GM12875 (cell line): Measurements from ENCODE around the gene RIPOR3.

Experiments used
- H3K4me3 ChIP-seq: one replicate; pipeline ENCODE4 v1.5.1; 2011; ENCODE audit warnings: low read depth, low read length, control low read depth
- TF ChIP-seq, protein P1 (sequence below): IDR thresholded peaks from 2 replicates; pipeline ENCODE4 v1.5.1; 2011; ENCODE audit warnings: low read depth, mild to moderate bottlenecking, control low read depth, inconsistent platforms, low read length, moderate library complexity, borderline replicate concordance; ENCODE audit not compliant: insufficient read depth

RIPOR3 gene

DNA sequence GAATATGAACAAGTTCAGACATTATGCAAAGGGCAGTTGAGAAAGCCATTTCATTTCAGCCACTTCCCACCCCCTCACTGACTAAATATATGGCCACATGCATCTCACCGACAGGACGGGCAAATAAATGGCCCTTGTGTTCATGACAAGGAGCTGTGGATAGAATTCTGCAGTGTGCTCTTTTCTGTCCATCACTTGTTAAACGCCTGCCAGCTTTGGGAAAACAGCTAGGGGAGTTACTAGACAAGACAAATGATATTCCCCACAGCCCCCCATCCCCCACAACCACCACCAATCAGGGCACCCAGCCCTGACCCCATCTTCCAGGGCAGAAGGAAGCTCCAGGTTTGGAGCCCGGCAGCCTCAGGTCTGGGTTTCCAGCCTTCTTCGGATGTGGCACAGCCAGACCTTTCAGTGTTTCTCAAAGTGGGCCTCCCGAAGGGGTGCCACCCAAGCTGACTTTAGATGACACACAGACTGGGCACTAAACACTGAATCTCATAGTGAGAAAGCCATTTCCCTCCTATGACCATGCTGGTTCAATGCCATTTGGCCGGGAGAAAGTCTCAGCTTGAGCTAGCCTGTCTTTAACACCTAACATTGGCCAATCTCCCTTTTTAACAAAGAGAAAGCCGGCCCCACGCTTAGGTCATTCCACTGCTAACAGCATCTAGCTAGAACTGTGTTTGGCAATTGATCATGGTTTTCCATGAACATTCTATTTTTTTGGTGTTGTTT lies 4.0 kb upstream of the RIPOR3 start:
- H3K4me3 ChIP-seq: no peak overlapping the region
- TF ChIP-seq, protein P1, sequence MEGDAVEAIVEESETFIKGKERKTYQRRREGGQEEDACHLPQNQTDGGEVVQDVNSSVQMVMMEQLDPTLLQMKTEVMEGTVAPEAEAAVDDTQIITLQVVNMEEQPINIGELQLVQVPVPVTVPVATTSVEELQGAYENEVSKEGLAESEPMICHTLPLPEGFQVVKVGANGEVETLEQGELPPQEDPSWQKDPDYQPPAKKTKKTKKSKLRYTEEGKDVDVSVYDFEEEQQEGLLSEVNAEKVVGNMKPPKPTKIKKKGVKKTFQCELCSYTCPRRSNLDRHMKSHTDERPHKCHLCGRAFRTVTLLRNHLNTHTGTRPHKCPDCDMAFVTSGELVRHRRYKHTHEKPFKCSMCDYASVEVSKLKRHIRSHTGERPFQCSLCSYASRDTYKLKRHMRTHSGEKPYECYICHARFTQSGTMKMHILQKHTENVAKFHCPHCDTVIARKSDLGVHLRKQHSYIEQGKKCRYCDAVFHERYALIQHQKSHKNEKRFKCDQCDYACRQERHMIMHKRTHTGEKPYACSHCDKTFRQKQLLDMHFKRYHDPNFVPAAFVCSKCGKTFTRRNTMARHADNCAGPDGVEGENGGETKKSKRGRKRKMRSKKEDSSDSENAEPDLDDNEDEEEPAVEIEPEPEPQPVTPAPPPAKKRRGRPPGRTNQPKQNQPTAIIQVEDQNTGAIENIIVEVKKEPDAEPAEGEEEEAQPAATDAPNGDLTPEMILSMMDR: no peak

DNA sequence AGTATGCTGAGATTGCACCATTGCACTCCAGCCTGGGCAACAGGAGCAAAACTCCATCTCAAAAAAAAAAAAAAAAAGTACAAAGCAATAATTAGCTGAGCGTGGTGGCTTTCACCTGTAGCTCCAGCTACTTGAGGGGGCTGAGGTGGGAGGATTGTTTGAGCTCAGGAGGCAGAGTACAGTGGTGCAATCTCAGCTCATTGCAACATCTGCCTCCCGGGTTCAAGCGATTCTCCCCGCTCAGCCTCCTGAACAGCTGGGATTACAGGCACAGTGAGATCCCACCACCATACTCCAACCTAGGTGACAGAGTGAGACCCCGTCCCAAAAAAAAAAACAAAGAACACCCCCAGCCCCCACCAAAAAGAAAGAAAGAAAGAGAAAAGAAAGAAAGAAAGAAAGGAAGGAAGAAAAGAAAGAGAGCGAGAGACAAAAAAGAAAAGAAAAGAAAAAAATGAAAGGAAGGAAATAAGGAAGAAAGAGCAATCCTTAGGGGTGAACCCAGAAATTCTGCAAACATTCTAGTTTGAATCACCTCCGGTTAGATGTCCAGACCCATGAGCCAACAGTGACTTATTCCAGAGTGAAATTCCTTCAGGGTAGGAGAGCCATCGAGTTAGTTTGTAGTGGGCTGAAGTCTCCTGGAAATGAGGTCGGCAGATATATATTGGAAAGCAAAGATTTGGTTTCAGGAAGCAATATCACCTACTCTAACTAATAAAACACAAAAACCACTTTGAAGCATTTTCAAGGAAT lies 3.2 kb upstream of the RIPOR3 start:
- no peak overlapping the region for H3K4me3 ChIP-seq
- TF ChIP-seq, protein P1: no peak

DNA sequence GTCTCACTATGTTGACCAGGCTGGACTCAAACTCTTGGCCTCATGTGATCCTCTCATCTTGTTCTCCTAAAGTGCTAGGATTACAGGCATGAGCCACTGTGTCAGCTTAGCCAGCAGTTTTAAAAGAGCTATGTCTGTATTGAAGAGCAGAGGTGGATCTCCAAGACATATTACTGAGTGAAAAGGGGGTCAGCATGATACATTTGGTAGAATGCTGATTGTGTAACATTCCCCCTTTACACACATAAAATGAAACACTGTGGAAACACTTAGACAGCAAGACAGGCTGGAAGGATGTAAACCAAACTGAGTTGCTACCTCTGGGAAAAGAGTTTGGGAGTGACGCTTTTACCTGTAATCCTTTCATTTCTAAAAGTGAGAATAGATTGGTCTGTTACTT lies 1.7 kb upstream of the RIPOR3 start:
- TF ChIP-seq, protein P1: no peak

DNA sequence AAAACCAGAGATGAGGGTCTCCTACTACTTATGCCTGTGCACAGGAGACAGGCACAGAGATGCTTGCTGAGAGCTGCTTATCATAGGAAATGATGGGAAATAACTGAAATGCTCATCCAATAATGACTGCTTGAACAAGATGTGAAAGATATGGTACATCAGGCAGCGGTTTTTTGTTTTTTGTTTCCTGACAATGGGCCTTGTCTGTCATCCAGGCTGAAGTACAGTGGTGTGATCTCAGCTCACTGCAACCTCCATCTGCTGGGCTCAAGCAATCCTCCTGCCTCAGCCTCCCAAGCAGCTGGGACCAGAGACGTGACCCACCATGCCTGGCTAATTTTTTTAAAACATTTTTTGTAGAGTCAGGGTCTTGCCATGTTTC lies 1.2 kb upstream of the RIPOR3 start:
- no peak overlapping the region for H3K4me3 ChIP-seq
- TF ChIP-seq, protein P1: no peak

More for the DNA sequence above, 1.7 kb upstream of the RIPOR3 start:
- no peak overlapping the region for H3K4me3 ChIP-seq

DNA sequence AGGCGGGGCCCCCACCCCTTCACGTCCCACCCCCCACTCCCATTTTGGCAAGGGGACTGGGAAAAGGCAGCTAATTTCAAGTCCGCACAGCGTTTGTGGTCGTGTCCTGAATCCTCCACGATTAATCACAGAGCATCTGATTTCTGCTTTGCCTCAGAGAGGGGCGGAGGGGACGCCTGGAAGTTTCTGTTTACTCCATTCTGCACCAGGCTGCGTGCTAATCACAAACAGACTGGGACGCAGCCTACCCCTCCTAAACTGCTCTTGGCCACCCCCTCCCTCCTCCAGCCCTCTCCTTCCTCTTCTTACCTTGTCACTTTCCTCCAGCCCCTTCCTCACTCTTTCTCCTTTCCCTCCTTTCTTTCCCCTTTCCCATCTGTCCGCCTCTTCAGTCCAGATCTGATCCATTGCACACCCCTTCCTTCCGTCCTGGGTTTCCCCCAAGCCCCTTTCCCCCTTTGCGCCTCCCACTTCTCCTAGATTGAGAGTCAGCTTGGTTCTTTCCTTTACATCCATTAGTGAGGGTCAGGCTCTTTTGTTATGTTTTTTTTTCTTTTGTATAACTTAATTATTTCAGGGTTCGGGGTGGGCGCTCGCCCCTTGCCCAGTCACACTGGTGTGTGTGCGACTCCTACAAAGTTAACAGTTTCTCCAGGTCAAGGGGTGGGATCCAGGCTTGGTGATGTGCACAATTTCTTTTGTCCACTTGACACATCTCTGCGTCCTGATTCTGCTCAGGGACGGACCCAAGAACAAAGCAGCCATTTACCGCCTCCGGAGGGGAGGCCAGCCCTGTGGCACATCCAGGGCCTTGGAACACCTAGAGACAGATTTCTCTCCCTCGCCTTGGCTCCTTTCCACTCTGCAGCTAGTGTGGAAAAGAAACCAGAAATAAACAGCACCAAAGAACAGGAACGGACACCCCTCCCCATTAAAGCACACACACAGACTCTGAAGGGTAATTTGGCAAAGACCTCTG lies 520 bp upstream of the RIPOR3 start:
- TF ChIP-seq, protein P1: no peak

DNA sequence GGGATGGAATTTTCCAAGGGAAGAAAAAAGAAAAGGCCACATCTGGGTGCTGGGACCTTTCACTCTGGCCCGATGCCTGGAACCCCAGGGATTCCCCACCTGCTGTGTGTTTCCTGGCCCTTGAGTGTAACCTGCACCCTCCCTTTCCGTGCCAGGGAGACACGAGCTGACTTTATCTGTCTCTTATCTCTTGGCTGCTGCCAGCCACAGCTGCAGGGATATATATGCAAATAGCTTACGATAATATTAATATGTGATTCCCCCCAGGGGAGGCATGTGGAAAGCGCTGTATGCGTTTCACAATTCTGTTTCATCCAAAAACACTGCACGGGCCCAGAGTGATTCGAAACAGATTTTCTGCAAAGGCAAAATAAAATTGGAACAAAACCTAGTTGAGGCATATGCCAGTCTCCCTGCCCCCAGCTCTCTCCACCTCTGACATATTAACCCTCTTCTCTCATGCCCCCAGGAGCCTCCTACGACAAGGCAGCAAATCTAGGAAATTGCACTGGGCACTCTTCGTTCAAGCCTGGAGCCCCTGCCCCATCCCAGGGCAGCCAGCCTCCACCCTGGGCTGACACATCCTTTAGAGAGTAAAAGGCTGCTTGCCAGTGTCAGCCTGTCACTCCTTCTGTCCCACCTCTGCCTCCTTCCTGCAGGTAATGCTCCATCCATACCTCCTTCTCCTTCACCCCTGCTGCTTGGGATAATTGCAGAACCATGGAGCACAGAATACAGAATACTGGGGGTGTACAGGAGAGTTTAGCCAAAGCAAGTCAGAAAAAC lies 1.3 kb downstream of the RIPOR3 start:
- H3K4me3 ChIP-seq: no peak overlapping the region
- TF ChIP-seq, protein P1: no peak

More for the DNA sequence above, 520 bp upstream of the RIPOR3 start:
- no peak overlapping the region for H3K4me3 ChIP-seq
